OCI-LY1 (cell line): ENCODE results near the gene TEDC1.
A peak's percentile ranks its signal among the peaks of the same experiment; 100 is the strongest.

Source experiments
- H2AFZ ChIP-seq: fragments of 200-600 bp; sonication (generic), shearing (Covaris generic); 2 replicates; pipeline ENCODE4 v1.6.0; 2014; ENCODE audit warnings: antibody characterized with exemption, mild to moderate bottlenecking, low read length
- H3F3A ChIP-seq: fragments of 200-600 bp; sonication (generic), shearing (Covaris generic); 2 replicates; pipeline ENCODE4 v1.6.0; 2014; ENCODE audit warnings: mild to moderate bottlenecking, antibody characterized with exemption, low read length, moderate library complexity; ENCODE audit not compliant: insufficient read depth
- H3K27ac ChIP-seq: fragments of 200-600 bp; sonication (generic); 2 replicates; pipeline ENCODE4 v1.5.1; 2014; ENCODE audit warnings: low read length, mixed run types, mild to moderate bottlenecking, low read depth; ENCODE audit not compliant: poor library complexity, severe bottlenecking
- H3K27me3 ChIP-seq: fragments of 200-600 bp; sonication (generic); 2 replicates; pipeline ENCODE4 v1.6.0; 2014; ENCODE audit warnings: antibody characterized with exemption, mild to moderate bottlenecking, low read length, moderate library complexity; ENCODE audit not compliant: insufficient read depth
- H3K36me3 ChIP-seq: fragments of 200-600 bp; sonication (generic); 2 replicates; pipeline ENCODE4 v1.6.1; 2014; ENCODE audit warnings: mild to moderate bottlenecking, antibody characterized with exemption, low read length, moderate library complexity, mixed read lengths; ENCODE audit not compliant: insufficient read depth
- H3K4me1 ChIP-seq: fragments of 200-600 bp; sonication (generic); 2 replicates; pipeline ENCODE4 v1.5.1; 2014; ENCODE audit warnings: mild to moderate bottlenecking, low read length, moderate library complexity; ENCODE audit not compliant: insufficient read depth, severe bottlenecking
- H3K4me2 ChIP-seq: fragments of 200-600 bp; sonication (generic), shearing (Covaris generic); 2 replicates; pipeline ENCODE4 v1.6.1; 2014; ENCODE audit warnings: low read length
- H3K4me3 ChIP-seq: fragments of 200-600 bp; sonication (generic); 2 replicates; pipeline ENCODE4 v1.5.1; 2014; ENCODE audit warnings: low read length, low read depth, mild to moderate bottlenecking, mixed read lengths; ENCODE audit not compliant: poor library complexity, severe bottlenecking
- H3K79me2 ChIP-seq: fragments of 200-600 bp; shearing (Covaris generic); 2 replicates; pipeline ENCODE4 v1.6.1; 2016; ENCODE audit warnings: mixed run types, low read length, mixed read lengths; ENCODE audit not compliant: insufficient read depth
- H3K9ac ChIP-seq: fragments of 200-600 bp; sonication (generic), shearing (Covaris generic); 2 replicates; pipeline ENCODE4 v1.6.1; 2014; ENCODE audit warnings: mild to moderate bottlenecking, low read length, mixed read lengths
- H3K9me2 ChIP-seq: fragments of 200-600 bp; sonication (generic), shearing (Covaris generic); 2 replicates; pipeline ENCODE4 v1.6.1; 2014; ENCODE audit warnings: low read depth, mild to moderate bottlenecking, low read length, mixed read lengths
- H3K9me3 ChIP-seq: fragments of 200-600 bp; shearing (Covaris generic); 2 replicates; pipeline ENCODE4 v1.6.1; 2014; ENCODE audit warnings: low read length, mixed read lengths
- H4K20me1 ChIP-seq: fragments of 200-600 bp; sonication (generic), shearing (Covaris generic); 2 replicates; pipeline ENCODE4 v1.6.0; 2016; ENCODE audit warnings: mild to moderate bottlenecking, low read length; ENCODE audit not compliant: insufficient read depth
- EZH2 ChIP-seq: fragments of 200-600 bp; sonication (generic), shearing (Covaris generic); IDR thresholded peaks from 2 replicates; pipeline ENCODE4 v1.8.0; 2017; ENCODE audit warnings: borderline replicate concordance, mixed run types, mild to moderate bottlenecking, antibody characterized with exemption, low read length, moderate library complexity, mixed read lengths
- TF ChIP-seq, protein P1 (sequence below): fragments of 200-600 bp; sonication (generic), shearing (Covaris generic); IDR thresholded peaks from 2 replicates; pipeline ENCODE4 v1.5.1; 2017; ENCODE audit warnings: mild to moderate bottlenecking, antibody characterized with exemption, low read length, moderate library complexity, mixed read lengths

The TEDC1 gene

DNA sequence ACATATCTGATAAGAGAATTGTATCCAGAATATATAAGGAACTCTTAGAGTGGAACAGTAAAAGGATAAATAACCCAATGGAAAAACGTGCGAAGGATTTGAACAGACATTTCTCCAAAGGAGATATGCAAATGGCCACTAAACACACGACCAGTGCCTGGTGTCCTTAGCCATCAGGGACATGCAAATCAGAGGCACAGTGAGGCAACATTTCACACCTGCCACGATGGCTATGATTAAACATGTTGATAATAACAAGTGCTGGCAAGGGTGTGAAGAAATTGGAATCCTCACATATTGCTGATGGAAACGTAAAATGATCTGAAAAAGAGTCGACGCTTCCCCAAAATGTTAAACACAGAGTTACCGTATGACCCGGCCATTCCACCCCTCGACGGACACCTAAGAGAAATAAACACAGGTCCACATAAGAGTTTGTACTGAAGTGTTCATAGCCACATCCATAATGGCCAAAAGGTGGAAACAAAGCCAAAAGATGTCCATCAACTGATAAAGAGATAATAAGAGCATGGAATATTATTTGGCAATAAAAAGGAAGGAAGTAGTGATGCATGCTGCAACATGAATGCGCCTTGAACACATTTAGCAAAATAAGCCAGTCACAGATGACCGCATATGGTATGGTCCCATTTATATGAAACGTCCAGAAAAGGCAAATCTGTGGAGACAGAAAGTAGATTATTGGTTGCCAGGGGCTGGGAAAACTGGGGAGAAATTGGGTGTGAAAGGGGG is 29.1 kb downstream of the TEDC1 start:
- Histone ChIP-seq H3K36me3 (no peaks in the 10 kb centered on the region; the same call in 1 of the 2 replicates), H2AFZ (no peak overlapping the region), H3K9ac (no peak overlapping the region), H3K4me3 (no peak overlapping the region), H3F3A (peaks cover 3% of the 10 kb centered on the region; the same call in 1 of the 2 replicates), H3K4me2 (no peak overlapping the region), H3K79me2 (no peaks in the 10 kb centered on the region), H3K27ac (no peak overlapping the region), H3K27me3 (peaks cover 30% of the 10 kb centered on the region; the same call in 1 of the 2 replicates), H3K9me3 (0 out of 2 replicates have a peak, but pooled peaks cover 5% of the 10 kb centered on the region), H3K9me2 (no peaks in the 10 kb centered on the region), H4K20me1 (no peaks in the 10 kb centered on the region), H3K4me1 (no peaks in the 10 kb centered on the region)
- TF ChIP-seq, protein P1, sequence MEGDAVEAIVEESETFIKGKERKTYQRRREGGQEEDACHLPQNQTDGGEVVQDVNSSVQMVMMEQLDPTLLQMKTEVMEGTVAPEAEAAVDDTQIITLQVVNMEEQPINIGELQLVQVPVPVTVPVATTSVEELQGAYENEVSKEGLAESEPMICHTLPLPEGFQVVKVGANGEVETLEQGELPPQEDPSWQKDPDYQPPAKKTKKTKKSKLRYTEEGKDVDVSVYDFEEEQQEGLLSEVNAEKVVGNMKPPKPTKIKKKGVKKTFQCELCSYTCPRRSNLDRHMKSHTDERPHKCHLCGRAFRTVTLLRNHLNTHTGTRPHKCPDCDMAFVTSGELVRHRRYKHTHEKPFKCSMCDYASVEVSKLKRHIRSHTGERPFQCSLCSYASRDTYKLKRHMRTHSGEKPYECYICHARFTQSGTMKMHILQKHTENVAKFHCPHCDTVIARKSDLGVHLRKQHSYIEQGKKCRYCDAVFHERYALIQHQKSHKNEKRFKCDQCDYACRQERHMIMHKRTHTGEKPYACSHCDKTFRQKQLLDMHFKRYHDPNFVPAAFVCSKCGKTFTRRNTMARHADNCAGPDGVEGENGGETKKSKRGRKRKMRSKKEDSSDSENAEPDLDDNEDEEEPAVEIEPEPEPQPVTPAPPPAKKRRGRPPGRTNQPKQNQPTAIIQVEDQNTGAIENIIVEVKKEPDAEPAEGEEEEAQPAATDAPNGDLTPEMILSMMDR, result no peak
- TF ChIP-seq EZH2, result no peak

DNA sequence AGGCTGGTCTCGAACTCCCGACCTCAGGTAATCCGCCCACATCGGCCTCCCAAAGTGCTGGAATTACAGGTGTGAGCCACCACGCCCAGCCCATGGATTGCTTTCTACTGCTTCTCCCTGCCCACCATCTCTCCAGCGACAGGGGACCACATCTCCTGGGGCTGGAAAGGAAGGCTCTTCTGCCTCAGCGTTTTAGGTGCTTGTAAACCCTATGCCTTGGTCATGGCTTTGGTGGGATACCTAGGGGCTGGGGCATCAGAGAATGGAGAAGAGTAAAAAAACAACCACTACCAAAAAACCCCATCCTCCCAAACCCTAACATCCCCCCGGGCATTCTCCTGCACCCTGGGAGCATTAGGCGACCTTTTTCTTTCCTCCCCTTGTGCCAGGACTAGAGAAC is 34.3 kb downstream of the TEDC1 start:
- H3K4me3 ChIP-seq, result no peak overlapping the region
- peaks cover 3% of the 10 kb centered on the region; the same call in 1 of the 2 replicates for H3F3A ChIP-seq
- no peaks in the 10 kb centered on the region for H3K79me2 ChIP-seq
- H3K4me2 ChIP-seq, result no peak overlapping the region
- H3K4me1 ChIP-seq, result peaks cover 32% of the 10 kb centered on the region
- no peak for TF ChIP-seq EZH2
- TF ChIP-seq, protein P1, result no peak
- H4K20me1 ChIP-seq, result no peaks in the 10 kb centered on the region
- no peak overlapping the region for H2AFZ ChIP-seq
- H3K36me3 ChIP-seq, result no peaks in the 10 kb centered on the region
- peaks cover 1% of the 10 kb centered on the region; the same call in 1 of the 2 replicates for H3K27me3 ChIP-seq
- H3K9me2 ChIP-seq, result no peaks in the 10 kb centered on the region
- H3K27ac ChIP-seq, result no peak overlapping the region
- no peaks in the 10 kb centered on the region for H3K9me3 ChIP-seq
- H3K9ac ChIP-seq, result no peak overlapping the region

DNA sequence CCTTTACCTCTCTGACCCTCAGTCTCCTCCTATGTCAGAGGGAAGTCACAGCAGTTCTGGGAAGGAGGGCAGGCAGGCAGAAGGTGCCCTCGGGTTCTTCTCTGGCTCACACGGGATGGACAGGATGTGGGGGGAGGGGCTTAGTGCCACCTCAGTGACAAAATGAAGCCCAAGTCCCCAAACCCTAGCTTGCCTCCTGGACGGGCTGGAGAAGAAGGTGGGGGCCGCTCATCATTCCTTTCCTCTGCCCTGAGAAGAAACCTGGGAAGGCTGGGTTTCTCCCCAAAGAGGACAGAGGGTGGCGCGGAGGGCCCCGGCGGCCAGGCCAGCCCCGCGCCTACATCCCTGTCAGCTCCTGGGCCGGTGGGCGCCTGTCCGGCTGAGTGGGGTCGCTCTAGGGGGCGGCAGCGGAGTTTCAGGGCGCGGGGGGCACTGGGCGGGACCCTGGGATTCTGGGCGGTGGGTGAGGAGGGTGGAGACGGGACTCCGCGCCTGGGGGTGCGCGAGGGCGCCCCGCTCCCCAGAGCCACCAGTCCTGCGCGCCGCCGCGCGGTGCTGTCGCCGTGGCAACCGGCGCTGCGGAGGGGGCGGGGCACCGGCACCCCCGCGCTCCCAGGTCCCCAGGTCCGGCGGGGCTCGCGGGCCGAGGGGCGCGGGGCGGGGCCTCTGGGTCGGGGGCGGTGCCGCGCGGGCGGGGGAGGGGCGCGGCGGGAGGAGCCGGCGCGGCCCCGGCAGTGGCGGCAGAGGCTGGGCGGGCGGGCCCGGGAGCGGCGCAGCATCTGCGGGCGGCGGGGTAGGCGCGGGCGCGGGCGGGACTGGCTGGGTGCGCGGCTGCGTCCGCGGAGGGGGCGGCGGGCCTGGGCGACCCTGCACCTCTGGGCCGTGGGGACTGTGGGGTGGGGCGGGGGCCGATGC is 35.1 kb downstream of the TEDC1 start, which contains the start of gene TMEM121:
Gene TMEM121 (plus strand): TSS at position 723 of the 915 bp plus-strand sequence. CDS start 2,252 bp downstream, outside the sequence.
- Histone ChIP-seq H3K9ac (peak within 1 kb of the TSS; percentile 29; the same call in 1 of the 2 replicates), H3K4me1 (peaks cover 32% of the 10 kb centered on the region), H4K20me1 (no peaks in the 10 kb centered on the region), H3K36me3 (no peaks in the 10 kb centered on the region), H3F3A (peaks cover 3% of the 10 kb centered on the region; the same call in 1 of the 2 replicates), H3K79me2 (no peaks in the 10 kb centered on the region), H3K27ac (no peak within 1 kb of the TSS), H3K9me3 (no peaks in the 10 kb centered on the region), H3K4me2 (peak within 1 kb of the TSS; percentile 95), H3K9me2 (no peaks in the 10 kb centered on the region), H3K27me3 (no peaks in the 10 kb centered on the region; the same call in 1 of the 2 replicates), H3K4me3 (peak within 1 kb of the TSS; percentile 68), H2AFZ (no peak within 1 kb of the TSS)
- TF ChIP-seq, protein P1, result no peak
- no peak for TF ChIP-seq EZH2
